GM15510 (cell line): Measurements from ENCODE around the gene ZNF318.

Experiments
- POLR2A ChIP-seq: IDR thresholded peaks from 3 replicates; pipeline ENCODE4 v1.6.1; 2011; ENCODE audit warnings: borderline replicate concordance; ENCODE audit not compliant: insufficient read length; ENCODE audit errors: extremely low read depth

Gene ZNF318

DNA sequence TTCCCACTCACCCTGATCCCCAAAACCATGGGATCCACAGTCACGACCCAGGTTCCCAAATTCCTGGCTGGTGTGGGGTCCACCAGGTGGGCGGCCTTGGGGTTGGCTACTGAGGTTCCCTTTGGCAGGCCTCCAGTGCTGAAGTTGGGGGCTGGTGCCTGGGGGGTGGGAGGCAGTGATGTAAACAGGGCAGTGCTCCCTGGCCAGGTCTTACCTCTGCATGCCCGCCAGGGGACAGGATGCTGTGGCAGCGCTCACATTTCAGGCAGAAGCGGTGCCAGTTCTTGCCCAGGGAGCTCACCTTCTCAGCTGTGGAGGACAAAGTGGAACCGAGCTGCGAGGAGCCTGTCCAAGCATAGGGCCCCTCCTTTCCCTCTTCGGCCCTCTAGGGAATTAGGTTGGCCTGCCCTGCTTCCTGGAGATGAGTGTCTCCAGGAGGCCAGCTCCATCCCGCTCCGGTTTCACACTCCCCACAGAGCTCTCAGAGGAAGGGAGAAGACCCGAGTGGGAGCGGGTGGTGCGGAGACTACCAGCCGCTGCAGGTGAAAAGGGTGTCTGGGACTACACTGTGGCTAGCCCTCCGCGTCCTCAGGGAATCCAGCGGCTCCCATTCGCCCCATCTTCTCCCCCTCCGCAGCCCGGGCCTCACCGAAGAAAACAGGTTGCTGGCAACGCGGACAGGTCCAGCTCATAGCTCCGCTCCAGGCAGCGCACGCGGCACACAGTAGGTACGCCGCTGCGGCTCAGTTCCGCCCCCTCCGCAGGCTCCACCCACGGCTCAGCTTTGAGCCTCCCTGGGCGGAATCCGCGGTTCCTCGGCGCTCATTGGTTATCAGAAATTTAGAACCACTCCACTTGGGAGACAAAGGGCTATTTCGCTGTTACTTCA lies 61.1 kb downstream of the ZNF318 start, which contains the start of gene CRIP3:
CRIP3 (minus strand) TSS at position 726 of the 889 bp plus-strand sequence; CDS start at position 692, 34 bp downstream.
- peak; percentile 36 for TF ChIP-seq POLR2A

- TF ChIP-seq POLR2A: no peak
Measured at GRCh38 chr6:43307451-43308100, 61.9 kb downstream of the ZNF318 start.

DNA sequence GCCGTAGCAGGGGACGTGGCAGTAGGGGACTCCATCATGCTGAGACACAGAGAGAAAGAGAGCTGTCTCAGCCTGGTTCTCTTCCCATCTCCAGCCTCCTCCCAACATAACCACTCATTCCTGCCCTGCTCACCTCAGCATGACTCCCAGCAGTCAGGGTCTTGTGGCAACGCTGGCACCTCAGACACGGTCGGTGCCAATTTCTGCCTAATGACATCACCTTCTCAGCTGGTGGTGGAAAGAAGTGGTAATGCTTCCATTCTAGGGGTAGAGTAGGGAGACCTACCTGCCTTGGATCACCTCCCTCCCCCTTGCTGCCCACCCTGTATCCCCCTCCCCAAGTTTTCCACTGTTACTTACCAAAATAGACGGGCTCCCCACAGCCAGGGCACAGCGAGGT lies 63.4 kb downstream of the ZNF318 start:
- no peak for TF ChIP-seq POLR2A

GRCh38 chr6:43304882-43305281 lies 64.6 kb downstream of the ZNF318 start:
- no peak for TF ChIP-seq POLR2A

- TF ChIP-seq POLR2A: no peak
Measured at GRCh38 chr6:43304361-43304760, 65.1 kb downstream of the ZNF318 start.

GRCh38 chr6:43303751-43304331 lies 65.6 kb downstream of the ZNF318 start:
- TF ChIP-seq POLR2A: no peak

DNA sequence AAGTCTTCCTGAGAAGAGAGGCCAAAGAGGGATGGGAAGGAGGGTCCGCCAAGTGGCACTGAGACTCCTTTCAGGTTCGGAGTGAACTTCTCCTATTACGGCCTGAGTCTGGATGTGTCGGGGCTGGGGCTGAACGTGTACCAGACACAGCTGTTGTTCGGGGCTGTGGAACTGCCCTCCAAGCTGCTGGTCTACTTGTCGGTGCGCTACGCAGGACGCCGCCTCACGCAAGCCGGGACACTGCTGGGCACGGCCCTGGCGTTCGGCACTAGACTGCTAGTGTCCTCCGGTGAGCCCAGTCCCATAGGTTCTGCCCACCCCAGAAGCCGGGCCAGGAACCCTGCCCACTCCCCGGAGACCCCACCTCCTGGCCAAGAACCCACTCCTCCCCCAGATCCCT lies 67.3 kb downstream of the ZNF318 start:
- TF ChIP-seq POLR2A: no peak

- TF ChIP-seq POLR2A: no peak
Measured at GRCh38 chr6:43301081-43301870, 68.2 kb downstream of the ZNF318 start.

GRCh38 chr6:43299338-43300293 lies 69.8 kb downstream of the ZNF318 start:
- TF ChIP-seq POLR2A: no peak

DNA sequence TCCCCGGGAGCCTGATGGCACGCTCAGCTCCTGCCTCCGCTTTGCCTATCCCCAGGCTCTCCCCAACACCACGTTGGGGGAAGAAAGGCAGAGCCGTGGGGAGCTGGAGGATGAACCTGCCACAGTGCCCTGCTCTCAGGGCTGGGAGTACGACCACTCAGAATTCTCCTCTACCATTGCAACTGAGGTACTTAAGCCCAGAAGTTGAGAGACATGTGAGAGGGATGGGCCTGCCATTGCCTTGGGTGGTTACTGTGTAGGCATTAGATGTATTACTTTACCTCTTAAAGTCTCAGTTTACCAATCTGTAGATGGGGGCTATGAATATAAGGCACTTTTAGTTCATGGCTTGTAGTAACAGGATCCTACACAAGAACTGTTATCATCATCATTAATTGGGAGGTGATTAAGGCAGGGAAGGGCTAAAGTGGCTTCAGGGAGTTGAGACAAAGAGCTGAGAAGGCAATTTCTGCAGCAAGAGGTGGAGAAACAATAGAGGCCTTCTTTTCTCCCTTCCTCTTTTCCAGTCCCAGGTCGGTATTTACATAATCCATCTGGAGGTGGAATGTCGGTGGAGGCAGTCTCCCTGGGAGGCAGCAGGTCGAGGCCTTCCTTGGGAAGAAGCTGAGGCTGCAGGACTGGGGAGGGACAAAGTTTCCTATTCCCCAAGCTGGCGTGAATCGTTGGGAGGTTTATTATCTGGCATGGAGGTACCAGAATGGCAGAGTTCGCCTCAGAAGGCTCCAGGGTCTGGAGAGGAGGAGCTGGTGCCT lies 70.7 kb downstream of the ZNF318 start:
- no peak for TF ChIP-seq POLR2A

DNA sequence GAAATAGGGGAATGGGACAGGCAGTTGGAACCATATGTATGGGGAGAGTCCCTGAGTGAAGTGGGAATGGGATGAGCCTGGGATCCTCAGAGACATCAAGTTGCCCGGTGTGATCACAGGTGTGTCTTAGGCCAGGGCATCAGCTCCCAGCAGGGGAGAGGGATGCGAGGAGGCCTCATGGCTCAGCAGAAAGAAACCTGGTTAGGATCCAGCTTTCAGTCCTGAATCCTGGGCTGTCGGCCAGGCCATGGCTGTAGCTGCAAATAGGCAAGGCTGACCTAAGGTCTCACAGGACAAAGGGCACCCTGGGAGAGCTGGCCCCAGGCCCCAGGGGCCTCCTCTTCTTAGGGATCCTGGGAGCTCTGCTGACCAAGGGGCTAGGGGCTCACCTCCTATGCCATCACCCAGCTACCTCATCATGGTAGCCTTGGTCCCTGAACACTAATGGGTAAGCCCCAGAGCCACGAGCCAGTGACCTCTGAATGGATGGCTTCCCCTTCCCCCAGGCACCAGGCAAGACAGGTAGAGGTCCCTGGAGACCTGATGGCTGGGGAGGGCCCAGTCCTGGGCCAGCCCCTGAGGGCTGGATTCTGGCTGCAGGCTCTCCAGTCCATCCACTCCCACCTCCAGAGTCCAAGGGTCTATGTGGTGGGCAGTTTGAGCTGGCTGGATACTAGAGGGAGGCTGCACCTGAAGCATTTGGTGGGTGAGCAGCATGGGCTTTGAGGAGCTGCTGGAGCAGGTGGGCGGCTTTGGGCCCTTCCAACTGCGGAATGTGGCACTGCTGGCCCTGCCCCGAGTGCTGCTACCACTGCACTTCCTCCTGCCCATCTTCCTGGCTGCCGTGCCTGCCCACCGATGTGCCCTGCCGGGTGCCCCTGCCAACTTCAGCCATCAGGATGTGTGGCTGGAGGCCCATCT lies 71.5 kb downstream of the ZNF318 start, which contains the start of gene SLC22A7:
SLC22A7 (plus strand) TSS at position 617 of the 921 bp plus-strand sequence; CDS start at position 716, 99 bp downstream.
- TF ChIP-seq POLR2A: no peak
